Sciatic nerve (tissue), 2 donors: ENCODE measurements around the gene GRSF1. TPM values are rescaled to one million over a fixed set of nuclear protein-coding genes. Genes with fewer than 3 reads are reported as not detected.
"Not testable (repeated sequence)": the region's sequence is repeated elsewhere in the genome, so short reads cannot be mapped to it uniquely, and the experiment has no call there.

Source experiments
- ATAC-seq: fragments of 200-7000 bp; cut with Tn5 transposase; one replicate; pipeline ENCODE4 v1.9.1; 2020; ENCODE audit warnings: mild to moderate bottlenecking, moderate library complexity
- DNase-seq: peaks from one replicate; pipeline ENCODE4 v3.0.0-alpha.2; 2020; ENCODE audit warnings: low spot score
- intact Hi-C: fragments of 100-400 bp; cut with DNase I; formaldehyde crosslinking; loops from one replicate; pipeline ENCODE4 v1.14.2; 2022
- total RNA-seq: library from RNA; stranded (reverse); fragmentation: NEBNext Ultra II Directional; extraction: Animal tissue kit (Norgen Biotek cat#: 25700); gene quantifications from one replicate; pipeline ENCODE4 v1.2.1, GENCODE V29; 2021
- donor health status: DM: no; HTN: no; CAD: no.
- donor health status: DM: no; HTN: no; CAD: no.

GRSF1 gene
- total RNA-seq, 1 donor from 2014 or later = 38.9 TPM

- DNase-seq (no peak), ATAC-seq (no peak)
- intact Hi-C loops = no loop called here
These were observed 60.7 kb downstream of the GRSF1 start for GRCh38 chr4:70778888-70779422.

DNA sequence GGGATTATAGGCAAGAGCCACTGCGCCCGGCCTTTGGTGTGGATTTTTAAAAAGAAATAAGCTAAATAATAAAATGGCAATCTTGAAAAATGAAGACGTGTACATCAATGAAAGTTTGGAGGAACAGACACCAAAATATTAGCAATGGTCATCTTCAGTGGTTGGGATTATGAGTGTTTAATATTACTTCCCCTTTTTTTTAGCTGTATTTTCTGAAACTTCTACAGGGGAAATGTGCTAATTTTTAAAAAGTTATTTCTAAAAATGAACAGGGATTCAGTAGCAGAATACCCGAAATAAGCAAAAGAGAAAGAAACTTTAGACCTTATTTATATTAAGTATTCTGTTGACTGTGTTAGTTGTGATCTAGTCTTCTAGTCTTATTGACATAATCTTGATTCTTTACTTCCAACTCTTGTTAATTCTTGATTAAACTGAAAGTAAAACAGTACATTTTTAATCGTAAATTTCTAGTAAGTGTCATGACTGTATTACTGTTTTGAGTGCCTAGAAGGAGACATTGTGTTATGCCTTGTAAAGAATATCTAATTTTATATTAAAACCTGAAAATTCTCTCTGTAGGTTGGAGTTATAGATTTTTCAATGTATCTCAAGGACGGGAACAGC is 66.6 kb downstream of the GRSF1 start:
- intact Hi-C loops = no loop called here
- DNase-seq (no peak), ATAC-seq (no peak)

DNA sequence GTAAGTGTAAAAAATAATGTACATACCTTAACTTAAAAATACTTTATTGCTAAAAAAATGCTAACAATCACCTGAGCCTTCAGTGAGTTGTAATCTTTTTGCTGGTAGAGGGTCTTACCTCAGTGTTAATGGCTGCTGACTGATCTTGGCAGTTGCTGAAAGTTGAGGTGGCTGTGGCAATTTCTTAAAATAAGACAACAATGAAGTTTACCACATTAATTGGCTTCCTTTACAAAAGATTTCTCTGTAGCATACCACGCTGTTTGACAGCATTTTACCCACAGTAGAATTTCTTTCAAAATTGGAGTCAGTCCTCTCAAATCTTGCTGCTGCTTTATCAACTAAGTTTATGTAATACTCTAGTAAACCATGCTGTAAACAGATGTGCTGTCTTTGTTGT is 70.3 kb downstream of the GRSF1 start:
- ATAC-seq, intact Hi-C loops, DNase-seq: not testable (repeated sequence)

- no peak for DNase-seq
- ATAC-seq = no peak
- intact Hi-C loops = no loop called here
These were observed 71.3 kb downstream of the GRSF1 start for GRCh38 chr4:70768301-70768948.

Other genes starting within 250 kb of the GRSF1 start
- not detected for gene AMBN, start 247.6 kb downstream of the GRSF1 start, total RNA-seq
- gene ENAM, start 211.1 kb downstream of the GRSF1 start, total RNA-seq = not detected
- 13.3 TPM for gene JCHAIN, start 173.4 kb downstream of the GRSF1 start, total RNA-seq
- 21.5 TPM for gene UTP3, start 151.4 kb downstream of the GRSF1 start, total RNA-seq
- 109 TPM for gene RUFY3, start 117.9 kb downstream of the GRSF1 start, total RNA-seq
- gene MOB1B, start 62.5 kb upstream of the GRSF1 start, total RNA-seq = 34.3 TPM
- 12.6 TPM for gene DCK, start 153.8 kb upstream of the GRSF1 start, total RNA-seq